ENCODE measurements around the gene MYADM. TPM values are rescaled to one million over a fixed set of nuclear protein-coding genes. Genes with fewer than 3 reads are reported as not detected.
A peak's percentile ranks its signal among the peaks of the same experiment; 100 is the strongest.

MYADM gene
- total and polyA plus RNA-seq, 2 of the 13 experiments (the other 11 are each of a cell fraction or from before 2014, with no cell fraction given): 19.9 to 38.1 TPM

DNA sequence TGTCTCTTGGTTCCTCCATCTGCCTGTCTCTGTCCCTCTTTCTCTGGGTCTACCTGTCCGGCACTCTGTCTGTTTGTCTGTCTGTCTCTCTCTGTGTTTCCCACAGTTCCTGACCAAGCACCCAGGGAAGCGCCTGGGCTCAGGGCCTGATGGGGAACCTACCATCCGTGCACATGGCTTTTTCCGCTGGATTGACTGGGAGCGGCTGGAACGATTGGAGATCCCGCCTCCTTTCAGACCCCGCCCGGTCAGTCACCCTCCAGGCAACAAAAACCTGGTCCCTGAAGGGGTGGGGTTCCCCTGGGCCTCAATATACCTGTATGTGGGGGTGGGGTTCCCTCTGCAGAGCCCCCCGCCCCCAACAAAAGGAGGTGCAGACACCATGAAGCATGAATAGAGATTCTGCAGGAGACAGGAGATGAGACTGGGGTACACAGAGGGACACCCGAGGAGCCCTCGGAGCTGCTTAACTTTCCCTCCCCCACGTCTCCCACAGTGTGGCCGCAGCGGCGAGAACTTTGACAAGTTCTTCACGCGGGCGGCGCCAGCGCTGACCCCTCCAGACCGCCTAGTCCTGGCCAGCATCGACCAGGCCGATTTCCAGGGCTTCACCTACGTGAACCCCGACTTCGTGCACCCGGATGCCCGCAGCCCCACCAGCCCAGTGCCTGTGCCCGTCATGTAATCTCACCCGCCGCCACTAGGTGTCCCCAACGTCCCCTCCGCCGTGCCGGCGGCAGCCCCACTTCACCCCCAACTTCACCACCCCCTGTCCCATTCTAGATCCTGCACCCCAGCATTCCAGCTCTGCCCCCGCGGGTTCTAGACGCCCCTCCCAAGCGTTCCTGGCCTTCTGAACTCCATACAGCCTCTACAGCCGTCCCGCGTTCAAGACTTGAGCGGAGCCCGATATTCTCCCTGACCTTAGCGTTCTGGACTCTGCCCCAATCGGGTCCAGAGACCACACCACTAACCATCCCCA is 38.8 kb downstream of the MYADM start (continued):
- TF ChIP-seq KDM2A (CRISPR knock-in tag; IDR thresholded peaks at IDR 0.05; ENCODE audit: borderline replicate concordance, low read depth) (0 out of 2 replicates have a peak, but pooled peaks have one; percentile 21), SRF (IDR thresholded peaks at IDR 0.05; ENCODE audit: low read depth, low read length) (no peak), SNRNP70 (IDR thresholded peaks at IDR 0.05; ENCODE audit: low read depth, low read length) (no peak), FOSL2 (CRISPR knock-in tag; IDR thresholded peaks at IDR 0.05) (no peak), KMT2A (CRISPR knock-in tag; IDR thresholded peaks at IDR 0.05) (no peak), ZNF883 (CRISPR knock-in tag; IDR thresholded peaks at IDR 0.05; ENCODE audit: not compliant biosample characterization) (peak; percentile 55), SOX13 (IDR thresholded peaks at IDR 0.05) (no peak), SOX13 (CRISPR knock-in tag; conservative IDR thresholded peaks at IDR 0.05 in 1 of 2, IDR thresholded peaks at IDR 0.05 in 1 of 2) (no peak), NR2F1 (CRISPR knock-in tag; IDR thresholded peaks at IDR 0.05) (no peak), ZNF3 (CRISPR knock-in tag; IDR thresholded peaks at IDR 0.05) (no peak), ZFX (CRISPR knock-in tag; IDR thresholded peaks at IDR 0.05; ENCODE audit: low read depth) (no peak)
- TF ChIP-seq, protein P1, sequence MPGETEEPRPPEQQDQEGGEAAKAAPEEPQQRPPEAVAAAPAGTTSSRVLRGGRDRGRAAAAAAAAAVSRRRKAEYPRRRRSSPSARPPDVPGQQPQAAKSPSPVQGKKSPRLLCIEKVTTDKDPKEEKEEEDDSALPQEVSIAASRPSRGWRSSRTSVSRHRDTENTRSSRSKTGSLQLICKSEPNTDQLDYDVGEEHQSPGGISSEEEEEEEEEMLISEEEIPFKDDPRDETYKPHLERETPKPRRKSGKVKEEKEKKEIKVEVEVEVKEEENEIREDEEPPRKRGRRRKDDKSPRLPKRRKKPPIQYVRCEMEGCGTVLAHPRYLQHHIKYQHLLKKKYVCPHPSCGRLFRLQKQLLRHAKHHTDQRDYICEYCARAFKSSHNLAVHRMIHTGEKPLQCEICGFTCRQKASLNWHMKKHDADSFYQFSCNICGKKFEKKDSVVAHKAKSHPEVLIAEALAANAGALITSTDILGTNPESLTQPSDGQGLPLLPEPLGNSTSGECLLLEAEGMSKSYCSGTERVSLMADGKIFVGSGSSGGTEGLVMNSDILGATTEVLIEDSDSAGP (CRISPR knock-in tag; IDR thresholded peaks at IDR 0.05; ENCODE audit: borderline replicate concordance): peak; percentile 27; the same call in 1 of the 2 replicates
- TF ChIP-seq, protein P2, sequence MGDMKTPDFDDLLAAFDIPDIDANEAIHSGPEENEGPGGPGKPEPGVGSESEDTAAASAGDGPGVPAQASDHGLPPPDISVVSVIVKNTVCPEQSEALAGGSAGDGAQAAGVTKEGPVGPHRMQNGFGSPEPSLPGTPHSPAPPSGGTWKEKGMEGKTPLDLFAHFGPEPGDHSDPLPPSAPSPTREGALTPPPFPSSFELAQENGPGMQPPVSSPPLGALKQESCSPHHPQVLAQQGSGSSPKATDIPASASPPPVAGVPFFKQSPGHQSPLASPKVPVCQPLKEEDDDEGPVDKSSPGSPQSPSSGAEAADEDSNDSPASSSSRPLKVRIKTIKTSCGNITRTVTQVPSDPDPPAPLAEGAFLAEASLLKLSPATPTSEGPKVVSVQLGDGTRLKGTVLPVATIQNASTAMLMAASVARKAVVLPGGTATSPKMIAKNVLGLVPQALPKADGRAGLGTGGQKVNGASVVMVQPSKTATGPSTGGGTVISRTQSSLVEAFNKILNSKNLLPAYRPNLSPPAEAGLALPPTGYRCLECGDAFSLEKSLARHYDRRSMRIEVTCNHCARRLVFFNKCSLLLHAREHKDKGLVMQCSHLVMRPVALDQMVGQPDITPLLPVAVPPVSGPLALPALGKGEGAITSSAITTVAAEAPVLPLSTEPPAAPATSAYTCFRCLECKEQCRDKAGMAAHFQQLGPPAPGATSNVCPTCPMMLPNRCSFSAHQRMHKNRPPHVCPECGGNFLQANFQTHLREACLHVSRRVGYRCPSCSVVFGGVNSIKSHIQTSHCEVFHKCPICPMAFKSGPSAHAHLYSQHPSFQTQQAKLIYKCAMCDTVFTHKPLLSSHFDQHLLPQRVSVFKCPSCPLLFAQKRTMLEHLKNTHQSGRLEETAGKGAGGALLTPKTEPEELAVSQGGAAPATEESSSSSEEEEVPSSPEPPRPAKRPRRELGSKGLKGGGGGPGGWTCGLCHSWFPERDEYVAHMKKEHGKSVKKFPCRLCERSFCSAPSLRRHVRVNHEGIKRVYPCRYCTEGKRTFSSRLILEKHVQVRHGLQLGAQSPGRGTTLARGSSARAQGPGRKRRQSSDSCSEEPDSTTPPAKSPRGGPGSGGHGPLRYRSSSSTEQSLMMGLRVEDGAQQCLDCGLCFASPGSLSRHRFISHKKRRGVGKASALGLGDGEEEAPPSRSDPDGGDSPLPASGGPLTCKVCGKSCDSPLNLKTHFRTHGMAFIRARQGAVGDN (CRISPR knock-in tag; IDR thresholded peaks at IDR 0.05): peak; percentile 18
- TF ChIP-seq, protein P3, sequence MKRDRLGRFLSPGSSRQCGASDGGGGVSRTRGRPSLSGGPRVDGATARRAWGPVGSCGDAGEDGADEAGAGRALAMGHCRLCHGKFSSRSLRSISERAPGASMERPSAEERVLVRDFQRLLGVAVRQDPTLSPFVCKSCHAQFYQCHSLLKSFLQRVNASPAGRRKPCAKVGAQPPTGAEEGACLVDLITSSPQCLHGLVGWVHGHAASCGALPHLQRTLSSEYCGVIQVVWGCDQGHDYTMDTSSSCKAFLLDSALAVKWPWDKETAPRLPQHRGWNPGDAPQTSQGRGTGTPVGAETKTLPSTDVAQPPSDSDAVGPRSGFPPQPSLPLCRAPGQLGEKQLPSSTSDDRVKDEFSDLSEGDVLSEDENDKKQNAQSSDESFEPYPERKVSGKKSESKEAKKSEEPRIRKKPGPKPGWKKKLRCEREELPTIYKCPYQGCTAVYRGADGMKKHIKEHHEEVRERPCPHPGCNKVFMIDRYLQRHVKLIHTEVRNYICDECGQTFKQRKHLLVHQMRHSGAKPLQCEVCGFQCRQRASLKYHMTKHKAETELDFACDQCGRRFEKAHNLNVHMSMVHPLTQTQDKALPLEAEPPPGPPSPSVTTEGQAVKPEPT (CRISPR knock-in tag; IDR thresholded peaks at IDR 0.05; ENCODE audit: low read depth): no peak
- TF ChIP-seq, protein P4, sequence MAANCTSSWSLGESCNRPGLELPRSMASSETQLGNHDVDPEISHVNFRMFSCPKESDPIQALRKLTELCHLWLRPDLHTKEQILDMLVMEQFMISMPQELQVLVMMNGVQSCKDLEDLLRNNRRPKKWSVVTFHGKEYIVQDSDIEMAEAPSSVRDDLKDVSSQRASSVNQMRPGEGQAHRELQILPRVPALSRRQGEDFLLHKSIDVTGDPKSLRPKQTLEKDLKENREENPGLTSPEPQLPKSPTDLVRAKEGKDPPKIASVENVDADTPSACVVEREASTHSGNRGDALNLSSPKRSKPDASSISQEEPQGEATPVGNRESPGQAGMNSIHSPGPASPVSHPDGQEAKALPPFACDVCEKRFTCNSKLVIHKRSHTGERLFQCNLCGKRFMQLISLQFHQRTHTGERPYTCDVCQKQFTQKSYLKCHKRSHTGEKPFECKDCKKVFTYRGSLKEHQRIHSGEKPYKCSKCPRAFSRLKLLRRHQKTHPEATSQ (CRISPR knock-in tag; IDR thresholded peaks at IDR 0.05; ENCODE audit: borderline replicate concordance): no peak

Measured in HepG2 (cell line).